Amygdala (tissue), 56 donors: Measurements from ENCODE around the gene TEX261.

Source experiments
- DNase-seq, 56 donors: peaks; one replicate each; lab custom pipeline; 2025; lab: John Stamatoyannopoulos, UW

The TEX261 gene

GRCh38 chr2:70939001-70939838 is 55.5 kb downstream of the TEX261 start:
- DNase-seq = no peak

- no peak for DNase-seq
These were observed 56.1 kb downstream of the TEX261 start for GRCh38 chr2:70938586-70938950.

- DNase-seq = no peak
These were observed 56.6 kb downstream of the TEX261 start for GRCh38 chr2:70937866-70938585.

GRCh38 chr2:70936979-70937811 is 57.5 kb downstream of the TEX261 start:
- no peak for DNase-seq

- no peak for DNase-seq
These were observed 58.3 kb downstream of the TEX261 start for GRCh38 chr2:70936165-70936978.
